K562 (cell line): ENCODE results near the gene MTA2. TPM values are rescaled to one million over a fixed set of nuclear protein-coding genes. Genes with fewer than 3 reads are reported as not detected.

Experiments
- CBFB ChIP-seq: sonication (generic); formaldehyde crosslinking; IDR thresholded peaks from 2 replicates; pipeline ENCODE4 v1.4.0; 2020; ENCODE audit warnings: mild to moderate bottlenecking, missing genetic modification reagents
- CBX2 ChIP-seq: fragments of 200-600 bp; sonication (generic); IDR thresholded peaks from one replicate; pipeline ENCODE4 v1.6.1; 2012; ENCODE audit warnings: mild to moderate bottlenecking, low read length, inconsistent platforms; ENCODE audit not compliant: insufficient read depth, poor library complexity, severe bottlenecking
- CBX8 ChIP-seq: fragments of 200-600 bp; sonication (generic); IDR thresholded peaks from 2 replicates; pipeline ENCODE4 v1.6.1; 2012; ENCODE audit warnings: borderline replicate concordance, mixed run types, low read depth, mild to moderate bottlenecking, moderate library complexity, mixed read lengths, low read length, control low read depth, inconsistent platforms; ENCODE audit not compliant: poor library complexity, severe bottlenecking; ENCODE audit errors: extremely low read depth
- CREB3 ChIP-seq: fragments of 450-650 bp; conservative IDR thresholded peaks from 2 replicates; pipeline ENCODE4 v1.6.1; 2016; ENCODE audit warnings: missing genetic modification characterization, low read depth, mild to moderate bottlenecking, missing compliant biosample characterization, moderate library complexity
- CREBBP ChIP-seq: IDR thresholded peaks from one replicate; pipeline ENCODE4 v1.6.1; 2012; ENCODE audit warnings: low read depth, mild to moderate bottlenecking, control low read depth, inconsistent platforms, low read length
- ETS2 ChIP-seq: IDR thresholded peaks from 2 replicates; pipeline ENCODE4 v1.6.1; 2016; ENCODE audit warnings: borderline replicate concordance, missing genetic modification characterization, mild to moderate bottlenecking, moderate library complexity, missing compliant biosample characterization; ENCODE audit not compliant: poor library complexity, severe bottlenecking
- KAT8 ChIP-seq: fragments of 450-650 bp; IDR thresholded peaks from 2 replicates; pipeline ENCODE4 v1.6.1; 2016; ENCODE audit warnings: low read depth, mild to moderate bottlenecking
- MAZ ChIP-seq, 2 experiments: fragments of 450-650 bp in 1 of 2; sonication (generic) in 1 of 2; formaldehyde crosslinking; IDR thresholded peaks in 1 of 2; conservative IDR thresholded peaks in 1 of 2; 2 replicates each; pipeline versions ENCODE4 v1.4.0 to v1.5.0; 2020; ENCODE audit warnings: mild to moderate bottlenecking in 1 of 2, missing genetic modification reagents in 1 of 2
- MYBL2 ChIP-seq, 2 experiments: fragments of 450-650 bp in 1 of 2; sonication (generic) in 1 of 2; formaldehyde crosslinking in 1 of 2; IDR thresholded peaks; 2 replicates each; pipeline versions ENCODE4 v1.6.1 to v1.8.1; 2017 to 2022; ENCODE audit warnings: borderline replicate concordance in 1 of 2, inconsistent platforms in 1 of 2, low read depth in 1 of 2, mild to moderate bottlenecking in 1 of 2, missing genetic modification reagents in 1 of 2, moderate library complexity in 1 of 2
- PHF21A ChIP-seq: fragments of 450-650 bp; IDR thresholded peaks from 2 replicates; pipeline ENCODE4 v1.6.1; 2017; ENCODE audit warnings: low read depth, borderline replicate concordance
- POLR2AphosphoS5 ChIP-seq: IDR thresholded peaks from 2 replicates; pipeline ENCODE4 v1.6.1; 2011; ENCODE audit warnings: mild to moderate bottlenecking, low read depth, low read length, moderate library complexity; ENCODE audit not compliant: control insufficient read depth, insufficient read depth
- RERE ChIP-seq: sonication (generic); formaldehyde crosslinking; IDR thresholded peaks from 2 replicates; pipeline ENCODE4 v1.8.0; 2023; ENCODE audit warnings: missing genetic modification reagents, mild to moderate bottlenecking, borderline replicate concordance
- SMARCA5 ChIP-seq: fragments of 450-650 bp; IDR thresholded peaks from 2 replicates; pipeline ENCODE4 v1.6.1; 2016
- SMARCE1 ChIP-seq: fragments of 450-650 bp; IDR thresholded peaks from 2 replicates; pipeline ENCODE4 v1.7.1; 2016; ENCODE audit warnings: mild to moderate bottlenecking
- SNIP1 ChIP-seq: fragments of 450-650 bp; IDR thresholded peaks from 2 replicates; pipeline ENCODE4 v1.7.1; 2017; ENCODE audit warnings: low read depth, mild to moderate bottlenecking
- ZNF140 ChIP-seq: fragments of 250-450 bp; sonication (Bioruptor Pico); IDR thresholded peaks from 2 replicates; pipeline ENCODE4 v1.8.0; 2021; ENCODE audit warnings: moderate library complexity, mild to moderate bottlenecking, inconsistent platforms
- ZNF175 ChIP-seq: fragments of 200-800 bp; sonication (Bioruptor generic); IDR thresholded peaks from 2 replicates; pipeline ENCODE4 v1.6.1; 2016; ENCODE audit warnings: low read depth, mild to moderate bottlenecking, missing genetic modification characterization, missing compliant biosample characterization
- ZNF644 ChIP-seq: fragments of 200-800 bp; sonication (Bioruptor generic); IDR thresholded peaks from 2 replicates; pipeline ENCODE4 v1.6.1; 2016; ENCODE audit warnings: low read depth, missing genetic modification characterization, missing compliant biosample characterization
- polyA plus RNA-seq, 8 experiments: library from polyadenylated mRNA; depleted of rRNA in 4 of 8; stranded (reverse) in 5 of 8; unstranded in 3 of 8; fragments of >200 nt; fragmentation: Nextera tagmentation in 2 of 8; fragmentation: Illumina TruSeq in 1 of 8; extraction: Ambion mirVana in 2 of 8; extraction: Trizol in 1 of 8; gene quantifications; 2 replicates each; pipeline versions ENCODE4 v1.2.1 to v1.2.3, GENCODE V29; 2011 to 2014; ENCODE audit warnings: inconsistent platforms in 1 of 8, missing spikeins in 1 of 8
- total RNA-seq, 7 experiments: library from RNA; depleted of rRNA in 6 of 7; stranded (reverse); fragments of >200 nt in 6 of 7; fragmentation: Illumina TruSeq in 2 of 7; extraction: Trizol in 2 of 7; gene quantifications; 2 replicates each; pipeline versions ENCODE4 v1.2.1 to v1.2.3, GENCODE V29; 2011 to 2021; ENCODE audit warnings: low replicate concordance in 1 of 7
- TF ChIP-seq, protein P1 (sequence below): sonication (generic); formaldehyde crosslinking; IDR thresholded peaks from 2 replicates; pipeline ENCODE4 v1.8.0; 2023; ENCODE audit warnings: mild to moderate bottlenecking, missing genetic modification reagents

MTA2 gene
- total and polyA plus RNA-seq, 9 of the 15 experiments (the other 6 are each of a cell fraction or from before 2014, with no cell fraction given): 6.2 to 220 (median 172) TPM

- no peak for TF ChIP-seq CREB3 (tag)
- no peak for TF ChIP-seq ZNF140 (CRISPR knock-in tag)
- TF ChIP-seq, protein P1, sequence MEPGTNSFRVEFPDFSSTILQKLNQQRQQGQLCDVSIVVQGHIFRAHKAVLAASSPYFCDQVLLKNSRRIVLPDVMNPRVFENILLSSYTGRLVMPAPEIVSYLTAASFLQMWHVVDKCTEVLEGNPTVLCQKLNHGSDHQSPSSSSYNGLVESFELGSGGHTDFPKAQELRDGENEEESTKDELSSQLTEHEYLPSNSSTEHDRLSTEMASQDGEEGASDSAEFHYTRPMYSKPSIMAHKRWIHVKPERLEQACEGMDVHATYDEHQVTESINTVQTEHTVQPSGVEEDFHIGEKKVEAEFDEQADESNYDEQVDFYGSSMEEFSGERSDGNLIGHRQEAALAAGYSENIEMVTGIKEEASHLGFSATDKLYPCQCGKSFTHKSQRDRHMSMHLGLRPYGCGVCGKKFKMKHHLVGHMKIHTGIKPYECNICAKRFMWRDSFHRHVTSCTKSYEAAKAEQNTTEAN: no peak
- no peak for TF ChIP-seq CBX8
- TF ChIP-seq MAZ (CRISPR knock-in tag; conservative IDR thresholded peaks at IDR 0.05 in 1 of 2, IDR thresholded peaks at IDR 0.05 in 1 of 2): no peak; a peak in 1 of 4 replicates
- no peak for TF ChIP-seq CREBBP
- no peak for TF ChIP-seq SNIP1
- no peak for TF ChIP-seq ZNF644 (tag)
- no peak for TF ChIP-seq KAT8
- no peak for TF ChIP-seq CBX2
- 0 out of 2 replicates have a peak, but pooled peaks have one; percentile 6 for TF ChIP-seq SMARCE1
- no peak for TF ChIP-seq ETS2 (tag)
- no peak for TF ChIP-seq PHF21A
- TF ChIP-seq MYBL2 (IDR thresholded peaks at IDR 0.05; ENCODE audit: low read depth): no peak
- no peak for TF ChIP-seq MYBL2 (CRISPR knock-in tag; IDR thresholded peaks at IDR 0.05; ENCODE audit: borderline replicate concordance)
- TF ChIP-seq ZNF175: no peak
- no peak for TF ChIP-seq CBFB (CRISPR knock-in tag)
- no peak for TF ChIP-seq RERE
- no peak for TF ChIP-seq SMARCA5
- no peak for TF ChIP-seq POLR2AphosphoS5
Observed at GRCh38 chr11:62574363-62575071, 27.1 kb downstream of the MTA2 start (continued).
